ENCODE measurements around the gene ITGA8. TPM values are rescaled to one million over a fixed set of nuclear protein-coding genes. Genes with fewer than 3 reads are reported as not detected.

Gene ITGA8
- total RNA-seq, 1 donor from 2014 or later: not detected

DNA sequence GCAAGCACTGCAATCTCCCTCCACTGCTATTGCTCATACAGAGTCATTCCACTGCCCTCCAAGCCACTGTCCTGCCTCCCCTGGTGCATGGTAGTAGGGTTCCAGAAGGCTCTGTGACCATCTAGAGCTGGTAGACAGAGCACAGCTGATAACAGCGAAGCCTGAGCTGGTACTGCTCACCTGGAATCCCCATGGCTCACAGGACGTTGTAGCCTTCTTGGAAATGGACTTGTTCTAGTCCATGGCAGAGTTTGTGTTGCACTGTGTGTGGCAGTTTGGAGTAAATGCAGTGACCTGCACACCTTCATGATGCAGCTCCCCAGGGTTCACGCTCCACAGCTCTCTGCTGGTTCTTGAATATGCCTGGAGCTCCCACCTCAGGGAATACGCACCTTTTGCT is 67.0 kb downstream of the ITGA8 start:
- TF ChIP-seq, protein P1, sequence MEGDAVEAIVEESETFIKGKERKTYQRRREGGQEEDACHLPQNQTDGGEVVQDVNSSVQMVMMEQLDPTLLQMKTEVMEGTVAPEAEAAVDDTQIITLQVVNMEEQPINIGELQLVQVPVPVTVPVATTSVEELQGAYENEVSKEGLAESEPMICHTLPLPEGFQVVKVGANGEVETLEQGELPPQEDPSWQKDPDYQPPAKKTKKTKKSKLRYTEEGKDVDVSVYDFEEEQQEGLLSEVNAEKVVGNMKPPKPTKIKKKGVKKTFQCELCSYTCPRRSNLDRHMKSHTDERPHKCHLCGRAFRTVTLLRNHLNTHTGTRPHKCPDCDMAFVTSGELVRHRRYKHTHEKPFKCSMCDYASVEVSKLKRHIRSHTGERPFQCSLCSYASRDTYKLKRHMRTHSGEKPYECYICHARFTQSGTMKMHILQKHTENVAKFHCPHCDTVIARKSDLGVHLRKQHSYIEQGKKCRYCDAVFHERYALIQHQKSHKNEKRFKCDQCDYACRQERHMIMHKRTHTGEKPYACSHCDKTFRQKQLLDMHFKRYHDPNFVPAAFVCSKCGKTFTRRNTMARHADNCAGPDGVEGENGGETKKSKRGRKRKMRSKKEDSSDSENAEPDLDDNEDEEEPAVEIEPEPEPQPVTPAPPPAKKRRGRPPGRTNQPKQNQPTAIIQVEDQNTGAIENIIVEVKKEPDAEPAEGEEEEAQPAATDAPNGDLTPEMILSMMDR (IDR thresholded peaks at IDR 0.05): no peak
- H3K9me3 Mint-ChIP-seq: no peaks in the 10 kb centered on the region
- H3K27ac Mint-ChIP-seq: no peak overlapping the region
- intact Hi-C loops (cut with micrococcal nuclease): no loop called here
- no peaks in the 10 kb centered on the region for H3K36me3 Mint-ChIP-seq (ENCODE audit: low read depth)
- DNase-seq (no peak), ATAC-seq (ENCODE audit: low read depth) (no peak)
- H3K27me3 Mint-ChIP-seq: no peaks in the 10 kb centered on the region
- no peaks in the 10 kb centered on the region for H3K4me1 Mint-ChIP-seq
- no peak overlapping the region for H3K4me3 Mint-ChIP-seq
- CTCF ChIA-PET: no interaction called here
- POLR2A ChIA-PET: no interaction called here

DNA sequence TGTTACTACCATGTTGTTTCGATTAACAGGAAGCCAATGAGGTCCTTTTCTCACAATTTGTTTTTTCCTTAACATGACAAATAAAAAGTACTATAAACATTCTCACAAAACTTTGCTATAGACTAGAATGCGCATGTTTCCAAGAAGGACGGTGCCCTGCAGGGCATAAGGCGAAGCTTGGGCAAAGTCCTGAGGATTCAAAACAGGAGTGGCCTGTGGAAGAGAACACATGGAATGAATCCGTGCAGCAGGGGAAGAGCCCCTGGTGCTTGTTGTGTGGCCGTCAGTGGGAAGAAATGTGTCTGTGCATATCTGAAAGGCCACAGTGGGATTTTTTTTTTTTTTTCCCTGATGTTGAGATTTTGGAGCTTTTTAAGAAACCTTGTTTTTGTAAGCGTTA is 67.6 kb downstream of the ITGA8 start:
- intact Hi-C loops (cut with micrococcal nuclease): no loop called here
- no peaks in the 10 kb centered on the region for H3K4me1 Mint-ChIP-seq
- no peaks in the 10 kb centered on the region for H3K36me3 Mint-ChIP-seq (ENCODE audit: low read depth)
- no peaks in the 10 kb centered on the region for H3K27me3 Mint-ChIP-seq
- POLR2A ChIA-PET: no interaction called here
- TF ChIP-seq, protein P1 (IDR thresholded peaks at IDR 0.05): no peak
- no peak for ATAC-seq (ENCODE audit: low read depth)
- H3K9me3 Mint-ChIP-seq: no peaks in the 10 kb centered on the region
- no peak for DNase-seq
- CTCF ChIA-PET: no interaction called here
- no peak overlapping the region for H3K27ac Mint-ChIP-seq
- H3K4me3 Mint-ChIP-seq: no peak overlapping the region

DNA sequence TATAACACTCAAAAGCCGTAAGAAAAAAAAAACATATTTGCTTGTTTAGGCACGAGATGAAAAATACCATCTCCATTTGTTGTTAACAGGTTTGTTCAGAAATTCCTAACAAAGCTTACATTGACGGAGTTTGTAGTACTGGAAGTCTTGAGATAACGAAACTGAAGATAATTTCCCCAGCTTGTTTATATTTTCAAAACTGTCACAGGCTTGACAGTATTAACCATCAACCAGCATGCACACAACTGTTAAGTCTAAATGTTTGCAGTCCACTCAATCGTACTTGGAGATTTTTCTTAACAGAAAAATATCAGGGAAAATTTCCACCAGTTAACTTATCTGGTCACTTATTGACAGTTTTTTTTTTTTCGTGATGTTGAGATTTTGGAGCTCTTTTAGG is 68.5 kb downstream of the ITGA8 start:
- no peaks in the 10 kb centered on the region for H3K4me1 Mint-ChIP-seq
- TF ChIP-seq, protein P1 (IDR thresholded peaks at IDR 0.05): no peak
- no peaks in the 10 kb centered on the region for H3K27me3 Mint-ChIP-seq
- ChIA-PET CTCF (no interaction called here), POLR2A (no interaction called here)
- no peaks in the 10 kb centered on the region for H3K36me3 Mint-ChIP-seq (ENCODE audit: low read depth)
- H3K9me3 Mint-ChIP-seq: no peaks in the 10 kb centered on the region
- H3K4me3 Mint-ChIP-seq: no peak overlapping the region
- intact Hi-C loops (cut with micrococcal nuclease): no loop called here
- ATAC-seq (ENCODE audit: low read depth): no peak
- DNase-seq: no peak
- no peak overlapping the region for H3K27ac Mint-ChIP-seq

DNA sequence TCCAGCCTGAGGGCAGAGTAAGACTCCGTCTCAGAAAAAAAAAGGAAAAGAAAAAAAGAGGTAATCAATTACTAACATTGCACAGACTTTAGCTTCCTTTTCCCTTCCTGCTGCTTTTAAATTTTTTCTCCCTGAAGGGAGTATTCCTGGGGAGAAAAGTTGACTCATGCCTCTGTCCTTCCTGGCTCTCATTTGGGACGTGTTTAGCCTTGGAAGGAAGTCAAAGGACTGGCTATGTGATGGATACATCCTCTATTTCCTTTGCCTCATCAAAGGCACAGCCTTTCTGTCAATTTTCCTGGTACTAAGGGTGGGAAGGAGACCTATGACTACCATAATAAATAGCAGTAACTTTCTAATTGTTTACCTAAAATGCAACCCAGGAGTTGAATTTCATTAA is 77.6 kb downstream of the ITGA8 start:
- no peaks in the 10 kb centered on the region for H3K9me3 Mint-ChIP-seq
- ATAC-seq (ENCODE audit: low read depth) (no peak), DNase-seq (no peak)
- no peak overlapping the region for H3K4me3 Mint-ChIP-seq
- H3K36me3 Mint-ChIP-seq (ENCODE audit: low read depth): no peaks in the 10 kb centered on the region
- ChIA-PET CTCF (no interaction called here), POLR2A (no interaction called here)
- TF ChIP-seq, protein P1 (IDR thresholded peaks at IDR 0.05): no peak
- H3K27ac Mint-ChIP-seq: no peak overlapping the region
- intact Hi-C loops (cut with micrococcal nuclease): no loop called here
- no peaks in the 10 kb centered on the region for H3K27me3 Mint-ChIP-seq
- no peaks in the 10 kb centered on the region for H3K4me1 Mint-ChIP-seq

DNA sequence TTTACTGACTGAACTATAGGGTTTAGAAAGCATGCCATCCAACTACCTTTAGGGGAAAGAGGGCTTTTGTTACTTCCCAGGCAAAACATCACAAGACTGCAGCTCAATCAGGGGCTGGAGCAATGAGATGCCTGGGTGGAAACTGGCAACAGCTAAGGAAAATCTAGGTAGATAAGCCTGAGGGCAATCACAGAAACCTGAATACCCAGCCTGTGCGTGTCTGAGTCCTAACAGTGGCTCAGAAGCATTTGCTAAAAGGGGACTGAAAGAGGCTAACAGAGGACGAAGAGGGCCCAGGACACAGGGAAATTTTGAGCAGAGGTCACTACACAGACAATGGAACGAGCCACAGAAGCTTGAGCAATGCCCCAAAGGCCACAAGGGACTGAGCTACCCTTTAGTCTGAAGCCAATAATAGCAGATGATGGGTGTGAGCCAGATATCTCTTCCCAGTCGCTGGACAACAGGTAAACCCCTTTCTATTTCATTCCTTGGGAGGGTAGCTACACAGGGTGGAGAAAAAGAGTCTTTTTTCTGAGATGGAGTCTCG is 79.1 kb downstream of the ITGA8 start:
- H3K4me3 Mint-ChIP-seq: no peak overlapping the region
- no peaks in the 10 kb centered on the region for H3K4me1 Mint-ChIP-seq
- H3K27me3 Mint-ChIP-seq: no peaks in the 10 kb centered on the region
- intact Hi-C loops (cut with micrococcal nuclease): no loop called here
- ChIA-PET CTCF (no interaction called here), POLR2A (no interaction called here)
- H3K36me3 Mint-ChIP-seq (ENCODE audit: low read depth): no peaks in the 10 kb centered on the region
- H3K27ac Mint-ChIP-seq: no peak overlapping the region
- TF ChIP-seq, protein P1 (IDR thresholded peaks at IDR 0.05): no peak
- DNase-seq (no peak), ATAC-seq (ENCODE audit: low read depth) (no peak)
- no peaks in the 10 kb centered on the region for H3K9me3 Mint-ChIP-seq

Data from activated B cell treated with CpG ODN at 0.5 μM for 24 hours (primary cell).